Embryonic facial prominence (tissue), 1 donor: ENCODE results near the gene CTIF.

ENCODE experiments used
- DNase-seq: peaks from one replicate; pipeline ENCODE4 v3.0.0-alpha.2; 2016; ENCODE audit errors: extremely low spot score

The CTIF gene

DNA sequence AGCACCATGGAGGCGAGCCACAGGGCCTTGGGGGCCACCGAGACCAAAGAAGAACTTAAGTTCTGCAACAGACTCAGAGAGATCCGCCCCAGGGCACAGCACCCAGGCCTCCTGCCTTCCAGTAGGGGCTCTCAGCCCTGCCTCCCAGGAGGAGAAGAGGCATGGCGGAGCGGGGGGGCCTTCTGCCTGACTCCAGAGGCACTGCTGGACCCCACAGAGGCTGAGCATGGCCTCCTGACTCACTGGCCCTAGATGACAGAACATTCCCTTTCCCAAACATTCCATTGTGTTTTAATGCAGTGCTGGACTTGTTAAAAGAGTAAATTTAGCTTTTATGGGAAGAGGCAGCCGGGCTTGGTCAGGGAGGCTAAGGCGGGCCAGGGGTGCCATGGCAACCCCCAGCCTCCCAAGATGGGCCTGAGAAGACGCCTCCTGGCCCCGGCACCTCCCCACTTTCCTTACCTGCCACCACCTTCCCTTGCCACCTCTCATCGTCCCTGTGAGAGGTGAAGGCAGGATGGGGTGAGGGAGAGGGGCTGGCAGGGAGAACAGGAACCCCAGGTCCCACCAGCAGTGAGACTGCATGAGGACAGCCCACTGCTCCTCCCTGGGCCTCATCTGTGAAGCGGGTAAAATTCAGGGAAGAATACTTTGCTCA lies 346.6 kb downstream of the CTIF start:
- no peak for DNase-seq

DNA sequence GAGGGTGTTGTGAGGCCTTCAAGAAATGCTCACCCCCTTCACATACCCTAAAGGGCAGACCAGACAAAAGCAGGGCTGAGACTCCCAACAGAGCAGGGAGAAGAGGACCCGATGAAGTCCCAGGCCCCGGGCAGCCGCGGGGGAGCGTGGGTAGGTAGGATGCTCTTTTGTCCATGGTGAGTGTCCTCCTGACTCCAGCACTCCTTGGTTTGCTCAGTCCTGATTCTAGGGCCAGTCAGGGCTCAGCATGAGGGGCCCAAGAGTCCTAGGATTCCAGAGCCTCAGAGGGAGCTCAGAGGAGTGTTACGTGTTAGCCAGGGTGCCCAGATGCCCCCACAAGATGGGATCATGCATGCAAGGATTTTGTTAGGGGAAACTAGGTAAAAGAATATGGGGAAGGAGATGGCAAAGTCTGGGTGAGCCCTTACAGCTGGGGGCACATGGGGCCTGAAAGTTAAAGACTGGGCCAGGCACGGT lies 347.1 kb downstream of the CTIF start:
- no peak for DNase-seq

GRCh38 chr18:48886520-48887293 lies 347.9 kb downstream of the CTIF start:
- DNase-seq: no peak

DNA sequence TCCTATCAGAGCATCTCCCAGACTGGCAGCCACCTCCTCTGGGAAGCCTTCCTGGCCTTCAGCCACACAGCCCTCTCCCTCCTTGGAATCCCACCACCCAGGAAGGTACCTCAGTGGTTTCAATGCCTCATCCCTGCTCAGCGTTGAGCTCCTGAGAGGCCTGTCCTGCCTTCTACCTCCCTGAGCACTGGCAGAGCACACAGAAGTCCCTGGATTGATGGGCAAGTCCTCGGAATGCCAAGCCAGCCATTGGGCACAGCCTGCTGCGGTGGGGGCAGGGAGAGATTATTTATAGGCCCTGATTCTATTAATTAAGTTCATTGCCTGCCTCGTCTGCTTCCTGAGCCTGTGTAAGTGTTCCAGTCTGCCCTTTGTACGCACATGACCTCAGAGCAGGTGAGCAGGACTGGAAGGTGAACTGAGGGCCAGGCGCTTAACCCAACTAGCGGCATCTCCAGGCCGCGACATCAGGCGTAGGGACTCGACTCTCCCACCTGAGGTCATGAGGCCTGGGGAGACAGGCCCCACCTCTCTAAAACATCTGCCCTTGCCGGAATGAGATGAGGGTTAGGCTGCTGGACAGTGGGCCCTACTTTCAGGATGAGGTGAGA lies 348.6 kb downstream of the CTIF start:
- no peak for DNase-seq

GRCh38 chr18:48887905-48888772 lies 349.3 kb downstream of the CTIF start:
- DNase-seq: no peak

GRCh38 chr18:48888773-48889080 lies 349.9 kb downstream of the CTIF start:
- DNase-seq: no peak

- no peak for DNase-seq
These were observed 350.5 kb downstream of the CTIF start for GRCh38 chr18:48889115-48889941.

DNA sequence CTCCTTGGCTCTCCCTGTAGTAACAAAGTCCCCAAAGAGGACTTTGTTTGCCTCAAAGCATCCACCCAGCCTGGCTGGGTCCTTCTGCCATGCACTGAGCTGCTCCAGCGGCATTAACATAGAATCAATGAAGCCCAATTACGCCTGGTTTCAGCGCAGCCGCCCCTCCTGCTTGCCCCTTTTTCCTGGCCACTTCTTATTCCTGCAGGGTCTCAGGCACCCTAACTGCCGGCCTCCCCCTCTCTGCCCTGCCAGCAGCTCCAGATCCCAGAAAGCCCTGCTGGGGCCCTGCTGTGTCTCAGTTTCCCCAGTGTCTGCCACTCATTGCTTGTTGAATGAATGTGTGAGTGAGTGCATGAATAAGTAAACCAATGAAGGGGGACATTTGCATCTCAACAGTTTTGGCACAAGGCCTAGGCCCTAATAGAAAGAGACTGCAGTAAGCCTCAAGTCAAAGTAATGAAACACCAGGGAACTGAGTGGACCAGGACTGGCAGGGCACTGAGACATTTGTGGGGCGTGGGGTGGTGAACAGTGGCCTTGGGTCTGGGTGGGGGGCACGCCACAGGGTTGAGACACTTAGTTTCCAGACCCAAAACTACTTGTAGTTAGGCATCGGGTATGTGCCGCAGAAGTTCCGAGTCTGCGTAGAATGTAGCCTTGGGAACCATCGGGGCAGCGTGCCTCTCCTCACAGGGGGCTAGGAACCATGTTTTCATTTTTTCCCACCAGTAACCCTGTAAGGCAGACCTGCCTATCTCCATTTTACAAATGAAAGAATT lies 351.3 kb downstream of the CTIF start:
- DNase-seq: no peak

DNA sequence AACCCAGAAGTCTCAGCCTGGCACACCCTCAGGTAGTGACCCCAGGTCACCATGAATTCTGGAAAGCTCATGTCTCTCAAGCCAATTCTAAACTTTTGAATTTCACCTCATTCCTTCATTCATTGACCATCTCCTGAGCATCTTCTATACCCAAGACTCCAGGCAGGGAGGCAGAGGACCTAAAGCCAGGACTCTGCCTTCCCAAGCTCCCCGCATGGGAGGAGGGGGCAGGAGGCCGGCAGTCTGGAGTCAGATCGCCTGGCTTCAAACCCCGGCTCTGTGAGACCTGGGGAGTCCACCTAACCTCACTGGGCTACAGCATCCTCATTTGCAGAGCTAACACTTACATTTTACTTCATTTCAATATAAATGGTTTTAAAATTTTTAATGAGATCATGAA lies 352.9 kb downstream of the CTIF start:
- no peak for DNase-seq

GRCh38 chr18:48892146-48892855 lies 353.5 kb downstream of the CTIF start:
- DNase-seq: no peak

DNA sequence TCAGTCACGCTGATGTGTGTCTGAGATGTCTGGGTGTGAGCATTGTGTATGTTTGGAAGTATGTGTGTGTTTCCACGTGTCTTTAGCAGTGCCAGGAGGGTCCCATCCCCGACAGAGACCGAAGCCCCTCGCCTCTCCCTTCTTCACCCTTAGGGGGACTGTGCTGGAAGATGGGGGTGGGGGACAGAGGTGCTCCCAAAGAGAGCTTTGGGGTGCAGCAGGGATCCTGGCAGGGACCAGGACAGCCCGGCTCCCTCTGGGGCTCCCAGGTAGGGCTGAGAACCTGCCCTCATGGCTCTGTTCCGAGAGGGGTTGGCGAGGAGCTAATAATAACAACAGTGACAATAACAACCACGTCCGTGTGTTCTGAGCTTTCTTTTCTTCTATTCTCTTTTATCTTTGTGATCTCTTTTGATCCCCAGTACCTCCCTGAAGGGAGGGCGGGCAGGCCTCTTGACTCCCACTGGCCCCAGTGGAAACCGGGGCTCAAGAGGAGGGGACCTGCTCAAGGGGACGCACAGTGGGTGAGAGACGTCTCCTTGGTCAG lies 354.3 kb downstream of the CTIF start:
- DNase-seq: no peak

DNA sequence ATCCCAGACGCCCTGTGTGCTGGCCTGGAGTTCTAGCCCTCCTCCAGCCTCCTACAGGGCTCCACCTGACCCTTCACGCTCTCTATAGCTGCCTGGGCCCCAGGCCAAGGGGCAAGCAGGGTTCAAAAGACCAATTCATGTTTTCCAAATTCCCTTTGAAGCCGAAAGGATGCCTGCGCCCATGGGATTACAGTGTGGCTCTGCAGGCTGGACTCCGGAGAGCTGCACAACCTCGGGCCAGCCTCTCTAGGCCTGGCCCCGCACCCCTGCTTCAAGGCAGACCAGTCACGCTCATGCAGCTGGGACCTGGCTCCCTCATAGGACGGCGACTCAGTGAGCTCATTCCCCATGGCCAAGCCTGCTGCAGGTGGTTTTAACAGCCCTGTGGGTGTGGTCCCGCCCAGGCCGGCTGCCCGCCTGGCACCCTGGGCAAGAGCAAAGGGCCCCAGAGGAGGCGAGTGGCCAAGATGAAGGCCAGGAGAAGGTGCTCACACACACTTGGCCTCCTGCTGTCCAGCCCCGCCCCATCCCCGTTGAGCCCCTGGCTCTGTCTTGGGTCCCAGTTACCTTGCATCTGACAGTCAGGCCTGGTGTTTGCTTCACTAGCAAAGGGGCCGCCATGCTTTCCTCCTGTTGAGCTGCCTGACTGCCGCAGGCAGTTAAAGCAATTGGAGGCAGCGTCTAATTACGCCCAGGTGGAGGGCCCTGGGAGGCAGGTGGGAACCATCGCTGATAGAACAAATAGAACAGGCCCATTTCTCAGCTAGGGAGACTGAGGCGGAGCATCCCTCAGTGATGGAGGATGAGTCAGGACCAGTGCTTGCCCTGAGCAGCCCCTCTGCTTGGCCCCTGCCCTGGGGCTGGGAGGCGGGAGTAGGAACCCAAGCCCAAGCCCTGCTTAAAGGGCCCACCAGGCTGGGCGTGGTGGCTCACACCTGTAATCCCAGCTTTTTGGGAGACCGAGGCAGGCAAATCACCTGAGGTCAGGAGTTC lies 355.1 kb downstream of the CTIF start:
- DNase-seq: no peak

GRCh38 chr18:48894799-48895346 lies 356.0 kb downstream of the CTIF start:
- no peak for DNase-seq

- DNase-seq: no peak
These were observed 357.6 kb downstream of the CTIF start for GRCh38 chr18:48896326-48896874.

DNA sequence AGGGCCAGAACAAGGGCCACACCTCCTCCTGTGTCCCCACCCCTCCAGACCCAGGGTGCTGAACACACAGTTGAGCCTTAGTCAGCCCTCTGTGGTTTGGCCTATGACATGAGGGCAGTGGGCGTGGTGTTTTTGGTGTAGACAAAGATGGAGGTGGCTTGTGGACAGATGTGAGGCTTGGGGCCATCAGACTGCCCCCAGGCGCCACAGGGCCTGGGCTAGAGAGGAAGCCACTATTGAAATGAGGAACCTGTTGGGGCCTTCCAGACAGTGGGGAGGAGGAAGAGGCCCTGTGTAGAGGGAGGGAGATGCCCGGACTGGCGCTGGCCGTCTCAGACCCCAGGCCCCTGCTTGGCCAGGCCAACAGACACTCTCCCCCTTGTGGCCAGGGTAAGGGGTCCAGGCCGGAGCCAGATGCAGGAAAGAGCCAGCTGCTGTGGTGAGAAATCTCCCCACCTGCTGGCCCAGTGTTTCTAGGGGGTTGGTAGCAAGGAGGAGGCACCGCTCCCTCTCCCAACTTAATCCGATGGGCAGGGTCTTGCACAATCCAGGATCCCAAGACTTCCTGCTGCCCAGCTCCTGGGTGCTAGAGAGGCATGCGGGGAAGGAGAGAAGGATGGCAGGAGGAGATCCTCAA lies 358.2 kb downstream of the CTIF start:
- DNase-seq: no peak

DNA sequence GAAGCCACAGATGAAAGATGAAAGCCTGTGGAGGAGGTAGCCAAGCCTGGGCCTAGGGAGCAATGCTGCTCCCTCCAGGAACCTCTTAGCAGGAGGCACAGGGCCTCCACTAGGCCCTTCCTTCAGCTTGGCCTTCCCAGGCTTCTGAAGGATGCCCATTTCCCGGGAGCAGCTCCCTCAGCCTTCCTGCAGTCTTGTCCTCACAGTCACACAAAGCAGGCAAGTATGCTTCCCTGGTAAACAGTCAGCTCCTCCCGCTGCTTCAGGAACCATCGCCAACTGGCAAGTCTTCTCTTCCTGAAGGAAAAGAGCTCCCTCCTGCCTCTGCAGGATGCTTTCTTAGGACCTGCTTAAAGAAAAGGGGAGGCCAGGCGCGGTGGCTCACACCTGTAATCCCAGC lies 358.7 kb downstream of the CTIF start:
- DNase-seq: no peak

- DNase-seq: no peak
These were observed 359.7 kb downstream of the CTIF start for GRCh38 chr18:48898521-48898920.
